ENCODE measurements around the gene FIBCD1.
"Not testable (repeated sequence)": the region's sequence is repeated elsewhere in the genome, so short reads cannot be mapped to it uniquely, and the experiment has no call there.

- TF ChIP-seq, protein P1, sequence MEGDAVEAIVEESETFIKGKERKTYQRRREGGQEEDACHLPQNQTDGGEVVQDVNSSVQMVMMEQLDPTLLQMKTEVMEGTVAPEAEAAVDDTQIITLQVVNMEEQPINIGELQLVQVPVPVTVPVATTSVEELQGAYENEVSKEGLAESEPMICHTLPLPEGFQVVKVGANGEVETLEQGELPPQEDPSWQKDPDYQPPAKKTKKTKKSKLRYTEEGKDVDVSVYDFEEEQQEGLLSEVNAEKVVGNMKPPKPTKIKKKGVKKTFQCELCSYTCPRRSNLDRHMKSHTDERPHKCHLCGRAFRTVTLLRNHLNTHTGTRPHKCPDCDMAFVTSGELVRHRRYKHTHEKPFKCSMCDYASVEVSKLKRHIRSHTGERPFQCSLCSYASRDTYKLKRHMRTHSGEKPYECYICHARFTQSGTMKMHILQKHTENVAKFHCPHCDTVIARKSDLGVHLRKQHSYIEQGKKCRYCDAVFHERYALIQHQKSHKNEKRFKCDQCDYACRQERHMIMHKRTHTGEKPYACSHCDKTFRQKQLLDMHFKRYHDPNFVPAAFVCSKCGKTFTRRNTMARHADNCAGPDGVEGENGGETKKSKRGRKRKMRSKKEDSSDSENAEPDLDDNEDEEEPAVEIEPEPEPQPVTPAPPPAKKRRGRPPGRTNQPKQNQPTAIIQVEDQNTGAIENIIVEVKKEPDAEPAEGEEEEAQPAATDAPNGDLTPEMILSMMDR (IDR thresholded peaks at IDR 0.05): not testable (repeated sequence)
- TF ChIP-seq POLR2A (IDR thresholded peaks at IDR 0.05): not testable (repeated sequence)
These were observed 28.4 kb downstream of the FIBCD1 start for GRCh38 chr9:130910670-130911069.
